DLD1 (cell line): ENCODE data around the gene LSP1.

Source experiments
- in situ Hi-C: cut with HindIII; loops from 2 replicates; pipeline ENCODE4 v1.10.0; 2017; ENCODE audit warnings: low sequenced_read_pairs

Gene LSP1

GRCh38 chr11:1888347-1888753 is 35.5 kb downstream of the LSP1 start:
- in situ Hi-C loops: no loop called here

- in situ Hi-C loops: no loop called here
Measured at GRCh38 chr11:1888811-1889210, 35.9 kb downstream of the LSP1 start.

- in situ Hi-C loops: no loop called here
Measured at GRCh38 chr11:1889224-1889930, 36.5 kb downstream of the LSP1 start.

- in situ Hi-C loops: no loop called here
Measured at GRCh38 chr11:1889941-1890855, 37.3 kb downstream of the LSP1 start.

- in situ Hi-C loops: no loop called here
Measured at GRCh38 chr11:1890856-1891830, 38.3 kb downstream of the LSP1 start.

GRCh38 chr11:1891831-1892115 is 38.9 kb downstream of the LSP1 start, which contains the start of gene PRR33:
PRR33 (minus strand) TSS chr11:1891895; CDS start chr11:1890584, 1,311 bp downstream.
- in situ Hi-C loops: no loop called here

GRCh38 chr11:1892116-1892515 is 39.2 kb downstream of the LSP1 start:
- in situ Hi-C loops: no loop called here

- in situ Hi-C loops: no loop called here
Measured at GRCh38 chr11:1892558-1892957, 39.7 kb downstream of the LSP1 start.

GRCh38 chr11:1893581-1894359 is 40.9 kb downstream of the LSP1 start:
- in situ Hi-C loops: no loop called here

GRCh38 chr11:1894759-1895158 is 41.9 kb downstream of the LSP1 start:
- in situ Hi-C loops: no loop called here

GRCh38 chr11:1896468-1896867 is 43.6 kb downstream of the LSP1 start:
- in situ Hi-C loops: no loop called here

GRCh38 chr11:1896923-1897322 is 44.0 kb downstream of the LSP1 start:
- in situ Hi-C loops: no loop called here

GRCh38 chr11:1899090-1899489 is 46.2 kb downstream of the LSP1 start:
- in situ Hi-C loops: no loop called here

- in situ Hi-C loops: no loop called here
Measured at GRCh38 chr11:1899686-1900085, 46.8 kb downstream of the LSP1 start.

- in situ Hi-C loops: no loop called here
Measured at GRCh38 chr11:1906181-1906580, 53.3 kb downstream of the LSP1 start.

- in situ Hi-C loops: no loop called here
Measured at GRCh38 chr11:1906611-1907423, 53.9 kb downstream of the LSP1 start.

GRCh38 chr11:1908618-1909017 is 55.7 kb downstream of the LSP1 start:
- in situ Hi-C loops: no loop called here

- in situ Hi-C loops: no loop called here
Measured at GRCh38 chr11:1909524-1909923, 56.6 kb downstream of the LSP1 start.

- in situ Hi-C loops: no loop called here
Measured at GRCh38 chr11:1912289-1912878, 59.5 kb downstream of the LSP1 start.
